ACC112 (cell line): ENCODE results near the gene RGSL1.
"Not testable (repeated sequence)": the region's sequence is repeated elsewhere in the genome, so short reads cannot be mapped to it uniquely, and the experiment has no call there.

ENCODE experiments used
- H2AFZ ChIP-seq: fragments of 200-600 bp; sonication (generic); one replicate; pipeline ENCODE4 v1.6.0; 2017; ENCODE audit warnings: antibody characterized with exemption, low read length; ENCODE audit not compliant: unreplicated experiment
- H3K27ac ChIP-seq: fragments of 200-600 bp; sonication (generic); 2 replicates; pipeline ENCODE4 v1.5.1; 2014; ENCODE audit warnings: low read depth, mild to moderate bottlenecking, antibody characterized with exemption, low read length, moderate library complexity
- H3K27me3 ChIP-seq: fragments of 200-600 bp; sonication (generic); 2 replicates; pipeline ENCODE4 v1.6.1; 2014; ENCODE audit warnings: mild to moderate bottlenecking, antibody characterized with exemption, low read length, moderate library complexity, mixed read lengths; ENCODE audit not compliant: insufficient read depth
- H3K36me3 ChIP-seq: fragments of 200-600 bp; sonication (generic); 2 replicates; pipeline ENCODE4 v1.6.1; 2016; ENCODE audit warnings: mild to moderate bottlenecking, antibody characterized with exemption, low read length, moderate library complexity, mixed read lengths; ENCODE audit not compliant: insufficient read depth
- H3K4me1 ChIP-seq: fragments of 200-600 bp; sonication (generic); one replicate; pipeline ENCODE4 v1.6.1; 2016; ENCODE audit warnings: low read length, mixed read lengths; ENCODE audit not compliant: insufficient read depth, unreplicated experiment, control insufficient read depth
- H3K4me3 ChIP-seq: fragments of 200-600 bp; sonication (generic); 2 replicates; pipeline ENCODE4 v1.5.1; 2014; ENCODE audit warnings: mild to moderate bottlenecking, low read depth, low read length
- H3K79me2 ChIP-seq: fragments of 200-600 bp; sonication (generic); one replicate; pipeline ENCODE4 v1.6.0; 2016; ENCODE audit warnings: low read length; ENCODE audit not compliant: control insufficient read depth, unreplicated experiment, insufficient read depth

The RGSL1 gene

DNA sequence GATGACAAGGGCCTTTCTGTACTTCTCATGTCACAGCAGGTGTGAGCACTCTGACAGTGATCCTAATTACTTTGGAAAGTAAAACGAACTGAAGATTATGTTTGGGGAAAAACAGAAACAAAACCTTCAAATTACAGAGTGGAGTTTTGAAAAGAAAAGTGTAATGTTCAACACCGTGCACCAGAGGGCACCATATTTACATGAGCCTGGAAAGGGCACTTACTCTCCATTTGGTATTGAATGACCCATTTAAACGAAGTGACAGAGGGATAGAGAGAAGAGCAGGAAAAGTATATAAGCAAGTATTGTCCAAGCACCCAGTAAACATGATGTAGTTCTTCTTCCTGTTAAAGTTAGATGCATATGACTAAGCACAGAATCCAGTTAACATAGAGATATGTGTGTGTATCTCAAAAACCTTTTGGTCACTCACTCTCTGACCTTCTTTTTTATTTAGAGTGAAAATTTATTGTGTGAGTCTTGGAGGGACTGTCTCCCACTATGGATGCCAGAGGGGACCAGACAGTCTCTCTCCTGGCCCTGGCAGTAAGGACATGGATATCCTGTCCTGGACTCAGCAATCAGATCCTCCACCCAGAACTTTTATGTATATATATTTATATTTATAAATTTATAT, 3.8 kb upstream of the RGSL1 start:
- Histone ChIP-seq H3K27ac (no peak overlapping the region), H3K79me2 (no peaks in the 10 kb centered on the region), H2AFZ (no peak overlapping the region), H3K36me3 (no peaks in the 10 kb centered on the region), H3K4me1 (no peaks in the 10 kb centered on the region), H3K4me3 (no peak overlapping the region), H3K27me3 (peaks cover 6% of the 10 kb centered on the region; the same call in 1 of the 2 replicates)

GRCh38 chr1:182447124-182447523, 2.8 kb upstream of the RGSL1 start:
- H3K27me3 ChIP-seq, H2AFZ ChIP-seq, H3K4me3 ChIP-seq, H3K4me1 ChIP-seq, H3K36me3 ChIP-seq, H3K27ac ChIP-seq, H3K79me2 ChIP-seq: not testable (repeated sequence)

DNA sequence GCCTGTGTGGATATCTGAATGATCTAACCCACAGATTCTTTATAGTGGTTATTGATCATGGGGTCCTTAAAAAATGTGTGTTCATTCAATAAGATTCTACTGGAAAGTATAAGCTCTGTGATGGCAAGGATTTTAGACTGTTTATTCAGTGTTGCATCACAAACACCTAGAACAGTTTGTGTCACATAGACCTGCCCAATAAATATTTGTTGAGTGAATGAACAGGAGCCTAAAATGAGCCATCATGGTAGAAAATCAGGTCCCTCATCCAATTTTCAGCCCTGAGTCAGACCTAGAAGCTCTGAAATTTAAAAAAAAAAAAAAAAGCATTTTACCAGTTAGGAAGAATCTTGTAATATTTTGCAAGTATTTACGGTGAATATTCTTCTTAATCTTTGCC, 2.3 kb upstream of the RGSL1 start:
- Histone ChIP-seq H3K27ac (no peak overlapping the region), H3K79me2 (no peaks in the 10 kb centered on the region), H3K4me3 (no peak overlapping the region), H3K4me1 (no peaks in the 10 kb centered on the region), H2AFZ (no peak overlapping the region), H3K27me3 (peaks cover 9% of the 10 kb centered on the region; the same call in 1 of the 2 replicates), H3K36me3 (no peaks in the 10 kb centered on the region)

DNA sequence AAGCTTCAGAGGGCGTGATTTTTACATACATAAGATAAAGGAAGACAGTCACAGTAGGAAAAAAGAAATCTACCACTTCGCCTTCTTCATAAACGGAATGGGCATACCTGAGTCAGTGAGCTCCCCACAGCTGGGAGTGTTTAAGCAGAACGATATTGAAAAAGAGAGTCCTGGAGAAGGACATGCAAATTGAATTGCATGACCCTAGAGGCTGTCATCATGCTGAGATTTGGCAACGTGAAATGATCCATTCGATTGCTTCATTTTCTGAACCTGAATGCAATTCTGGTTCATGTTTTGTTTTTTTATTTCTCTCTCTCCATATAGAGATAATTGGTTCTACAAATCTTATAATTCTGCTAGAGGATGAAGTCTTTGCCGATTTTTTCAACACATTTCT, 3.7 kb downstream of the RGSL1 start:
- H3K4me3 ChIP-seq = no peak overlapping the region
- no peak overlapping the region for H3K27ac ChIP-seq
- no peaks in the 10 kb centered on the region for H3K79me2 ChIP-seq
- no peaks in the 10 kb centered on the region for H3K4me1 ChIP-seq
- H3K27me3 ChIP-seq = peaks cover 25% of the 10 kb centered on the region
- no peak overlapping the region for H2AFZ ChIP-seq
- H3K36me3 ChIP-seq = no peaks in the 10 kb centered on the region

DNA sequence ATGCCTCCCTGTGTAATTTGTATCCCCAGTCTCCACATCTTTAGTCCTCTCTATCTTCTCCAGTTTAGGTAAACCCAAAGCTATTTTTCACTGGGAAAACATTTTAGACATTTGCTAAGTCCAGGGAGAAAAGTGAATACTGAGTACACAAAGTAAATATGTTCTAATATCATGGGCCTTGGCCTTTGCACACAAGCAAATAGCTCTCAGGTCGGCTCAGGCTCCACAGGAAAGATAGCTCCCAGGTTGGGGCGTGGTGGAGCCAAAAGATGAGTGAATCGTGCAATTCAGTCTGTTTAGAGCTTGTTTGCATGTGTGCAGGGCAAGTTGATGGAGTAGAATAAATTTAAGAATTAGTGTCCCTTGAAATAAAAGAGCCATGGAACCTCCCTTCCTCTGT, 7.9 kb downstream of the RGSL1 start:
- Histone ChIP-seq H3K27me3 (peaks cover 22% of the 10 kb centered on the region), H3K36me3 (no peaks in the 10 kb centered on the region), H3K79me2 (no peaks in the 10 kb centered on the region), H3K4me3 (no peak overlapping the region), H3K4me1 (no peaks in the 10 kb centered on the region), H3K27ac (no peak overlapping the region), H2AFZ (no peak overlapping the region)

DNA sequence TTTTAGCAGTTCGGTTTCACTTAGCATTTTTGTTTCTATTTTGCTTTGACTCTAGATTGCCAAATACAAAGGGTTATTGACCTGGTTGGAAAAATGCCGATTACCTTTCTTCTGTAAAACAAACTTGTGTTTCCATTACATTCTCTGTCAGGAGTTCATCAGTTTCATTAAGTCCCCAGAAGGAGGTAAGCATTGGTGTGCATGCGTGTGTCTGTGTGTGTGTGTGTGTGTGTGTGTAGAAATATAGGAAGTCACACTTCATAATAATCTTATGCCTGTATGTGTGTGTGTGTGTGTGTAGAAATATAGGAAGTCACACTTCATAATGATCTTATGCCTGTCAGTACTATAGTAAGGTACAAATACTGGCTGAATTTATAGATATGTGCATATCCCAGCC, 10.0 kb downstream of the RGSL1 start:
- peaks cover 16% of the 10 kb centered on the region; the same call in 1 of the 2 replicates for H3K27me3 ChIP-seq
- no peak overlapping the region for H3K4me3 ChIP-seq
- H3K36me3 ChIP-seq = no peaks in the 10 kb centered on the region
- H3K27ac ChIP-seq = no peak overlapping the region
- no peak overlapping the region for H2AFZ ChIP-seq
- no peaks in the 10 kb centered on the region for H3K4me1 ChIP-seq
- no peaks in the 10 kb centered on the region for H3K79me2 ChIP-seq

- peaks cover 16% of the 10 kb centered on the region; the same call in 1 of the 2 replicates for H3K27me3 ChIP-seq
- no peak overlapping the region for H3K27ac ChIP-seq
- no peak overlapping the region for H2AFZ ChIP-seq
Measured at GRCh38 chr1:182460550-182460951, 10.6 kb downstream of the RGSL1 start.

GRCh38 chr1:182473556-182473955, 23.6 kb downstream of the RGSL1 start:
- H3K4me1 ChIP-seq = no peaks in the 10 kb centered on the region
- peaks cover 17% of the 10 kb centered on the region; the same call in 1 of the 2 replicates for H3K27me3 ChIP-seq
- H2AFZ ChIP-seq = no peak overlapping the region
- no peak overlapping the region for H3K27ac ChIP-seq
- no peaks in the 10 kb centered on the region for H3K79me2 ChIP-seq
- no peak overlapping the region for H3K4me3 ChIP-seq
- H3K36me3 ChIP-seq = no peaks in the 10 kb centered on the region

More at GRCh38 chr1:182460550-182460951, 10.6 kb downstream of the RGSL1 start:
- H3K4me1 ChIP-seq = no peaks in the 10 kb centered on the region
- no peak overlapping the region for H3K4me3 ChIP-seq
- H3K79me2 ChIP-seq = no peaks in the 10 kb centered on the region
- H3K36me3 ChIP-seq = no peaks in the 10 kb centered on the region

DNA sequence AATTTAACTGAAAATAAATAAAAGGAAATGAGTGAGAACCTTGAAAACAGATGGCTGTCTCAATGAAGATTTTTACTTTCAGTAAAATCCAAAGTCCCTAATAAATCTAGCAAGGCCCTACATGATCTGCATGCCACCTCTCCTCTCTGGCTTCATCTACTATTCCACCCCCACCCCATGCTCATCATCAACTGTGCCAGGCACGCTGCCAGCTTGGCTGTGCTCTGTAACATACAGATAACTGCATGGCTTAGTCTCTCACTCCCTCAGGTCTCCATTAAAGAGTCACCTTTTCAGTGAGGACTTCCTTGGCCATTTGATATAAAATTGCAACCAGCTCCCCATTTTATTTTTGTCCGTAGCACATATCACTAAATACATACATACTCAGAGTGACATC, 26.7 kb downstream of the RGSL1 start:
- Histone ChIP-seq H3K27me3 (peaks cover 17% of the 10 kb centered on the region; the same call in 1 of the 2 replicates), H3K27ac (no peak overlapping the region), H3K79me2 (no peaks in the 10 kb centered on the region), H3K4me1 (no peaks in the 10 kb centered on the region), H3K36me3 (no peaks in the 10 kb centered on the region), H2AFZ (no peak overlapping the region), H3K4me3 (no peak overlapping the region)

GRCh38 chr1:182478238-182478637, 28.3 kb downstream of the RGSL1 start:
- Histone ChIP-seq H3K79me2 (no peaks in the 10 kb centered on the region), H3K4me1 (no peaks in the 10 kb centered on the region), H3K4me3 (no peak overlapping the region), H3K27ac (no peak overlapping the region), H3K27me3 (peaks cover 22% of the 10 kb centered on the region; the same call in 1 of the 2 replicates), H3K36me3 (no peaks in the 10 kb centered on the region), H2AFZ (no peak overlapping the region)

GRCh38 chr1:182484067-182484466, 34.1 kb downstream of the RGSL1 start:
- H2AFZ ChIP-seq = no peak overlapping the region
- no peak overlapping the region for H3K27ac ChIP-seq
- H3K27me3 ChIP-seq = peaks cover 26% of the 10 kb centered on the region; the same call in 1 of the 2 replicates
- H3K4me3 ChIP-seq = no peak overlapping the region
- H3K79me2 ChIP-seq = no peaks in the 10 kb centered on the region
- no peaks in the 10 kb centered on the region for H3K4me1 ChIP-seq
- no peaks in the 10 kb centered on the region for H3K36me3 ChIP-seq
